Measurements from ENCODE around the gene SLC35A4.
"Not testable (repeated sequence)": the region's sequence is repeated elsewhere in the genome, so short reads cannot be mapped to it uniquely, and the experiment has no call there.

The SLC35A4 gene

DNA sequence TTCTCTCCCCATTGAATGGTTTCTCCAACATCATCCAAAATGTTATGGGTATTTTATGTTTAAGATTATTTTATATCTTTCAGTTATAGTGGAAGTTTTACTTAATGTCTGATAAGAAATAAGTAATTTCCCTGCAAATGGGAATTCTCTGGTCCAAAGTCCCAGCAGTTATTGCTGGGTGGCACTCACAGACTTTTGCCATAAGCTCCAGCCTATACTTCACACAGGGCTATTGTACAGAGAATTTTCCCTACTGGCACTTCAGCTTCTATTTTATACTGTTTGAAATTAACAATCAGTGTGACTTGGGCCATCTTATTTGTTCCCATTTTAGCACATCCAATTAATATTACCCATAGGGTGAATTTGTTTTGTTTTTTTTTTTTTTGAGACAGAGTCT lies 35.5 kb downstream of the SLC35A4 start:
- H3K4me3 ChIP-seq (ENCODE audit: low read depth, low read length): no peak overlapping the region
- TF ChIP-seq, protein P1, sequence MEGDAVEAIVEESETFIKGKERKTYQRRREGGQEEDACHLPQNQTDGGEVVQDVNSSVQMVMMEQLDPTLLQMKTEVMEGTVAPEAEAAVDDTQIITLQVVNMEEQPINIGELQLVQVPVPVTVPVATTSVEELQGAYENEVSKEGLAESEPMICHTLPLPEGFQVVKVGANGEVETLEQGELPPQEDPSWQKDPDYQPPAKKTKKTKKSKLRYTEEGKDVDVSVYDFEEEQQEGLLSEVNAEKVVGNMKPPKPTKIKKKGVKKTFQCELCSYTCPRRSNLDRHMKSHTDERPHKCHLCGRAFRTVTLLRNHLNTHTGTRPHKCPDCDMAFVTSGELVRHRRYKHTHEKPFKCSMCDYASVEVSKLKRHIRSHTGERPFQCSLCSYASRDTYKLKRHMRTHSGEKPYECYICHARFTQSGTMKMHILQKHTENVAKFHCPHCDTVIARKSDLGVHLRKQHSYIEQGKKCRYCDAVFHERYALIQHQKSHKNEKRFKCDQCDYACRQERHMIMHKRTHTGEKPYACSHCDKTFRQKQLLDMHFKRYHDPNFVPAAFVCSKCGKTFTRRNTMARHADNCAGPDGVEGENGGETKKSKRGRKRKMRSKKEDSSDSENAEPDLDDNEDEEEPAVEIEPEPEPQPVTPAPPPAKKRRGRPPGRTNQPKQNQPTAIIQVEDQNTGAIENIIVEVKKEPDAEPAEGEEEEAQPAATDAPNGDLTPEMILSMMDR (IDR thresholded peaks at IDR 0.05; ENCODE audit: low read depth, low read length): no peak

DNA sequence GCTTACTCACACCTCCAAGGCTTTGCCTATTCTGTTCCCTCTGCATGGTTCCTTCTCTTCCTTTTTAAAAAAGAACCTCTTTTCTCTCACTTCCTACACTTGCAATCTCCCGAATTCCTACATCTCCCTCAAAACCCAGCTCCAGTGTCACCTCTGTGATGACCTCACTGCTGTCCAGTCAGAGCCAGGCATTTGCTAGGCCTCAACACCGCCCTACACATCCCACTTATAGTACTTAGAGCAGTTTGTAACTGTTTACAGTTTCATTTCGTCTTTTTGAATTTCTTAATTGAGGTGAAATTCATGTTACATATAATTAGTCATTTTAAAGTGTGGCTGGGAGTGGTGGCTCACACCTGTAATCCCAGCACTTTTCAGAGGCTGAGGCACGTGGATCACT lies 37.5 kb downstream of the SLC35A4 start:
- H3K4me3 ChIP-seq (ENCODE audit: low read depth, low read length): no peak overlapping the region
- TF ChIP-seq, protein P1 (IDR thresholded peaks at IDR 0.05; ENCODE audit: low read depth, low read length): no peak

DNA sequence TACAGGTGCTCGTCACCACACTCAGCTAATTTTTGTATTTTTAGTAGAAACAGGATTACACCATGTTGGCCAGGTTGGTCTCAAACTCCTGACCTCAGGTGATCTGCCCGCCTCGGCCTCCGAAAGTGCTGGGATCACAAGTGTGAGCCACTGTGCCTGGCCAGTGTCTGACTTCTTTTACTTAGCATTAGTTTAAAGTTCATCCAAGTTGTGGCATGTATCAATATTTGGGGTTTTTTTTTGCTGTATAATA lies 38.7 kb downstream of the SLC35A4 start:
- not testable (repeated sequence) for H3K4me3 ChIP-seq (ENCODE audit: low read depth, low read length)

DNA sequence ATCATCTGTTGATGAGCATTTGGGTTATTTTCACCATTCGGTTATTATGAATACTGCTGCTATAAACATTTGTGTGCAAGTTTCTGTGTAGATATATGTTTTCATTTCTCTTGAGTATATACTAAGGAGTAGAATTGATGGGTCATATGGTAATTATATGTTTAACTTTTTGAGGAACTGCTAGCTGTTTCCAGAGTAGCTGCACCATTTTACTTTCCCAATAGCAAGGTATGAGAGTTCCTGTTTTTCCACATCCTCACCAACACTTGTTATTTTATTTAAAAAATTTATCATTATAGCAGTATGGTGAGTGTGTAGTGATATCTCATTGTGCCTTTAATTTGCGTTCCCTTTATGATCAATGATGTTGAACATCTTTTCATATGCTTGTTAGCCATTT lies 39.1 kb downstream of the SLC35A4 start:
- TF ChIP-seq, protein P1 (IDR thresholded peaks at IDR 0.05; ENCODE audit: low read depth, low read length): no peak
- H3K4me3 ChIP-seq (ENCODE audit: low read depth, low read length): no peak overlapping the region

DNA sequence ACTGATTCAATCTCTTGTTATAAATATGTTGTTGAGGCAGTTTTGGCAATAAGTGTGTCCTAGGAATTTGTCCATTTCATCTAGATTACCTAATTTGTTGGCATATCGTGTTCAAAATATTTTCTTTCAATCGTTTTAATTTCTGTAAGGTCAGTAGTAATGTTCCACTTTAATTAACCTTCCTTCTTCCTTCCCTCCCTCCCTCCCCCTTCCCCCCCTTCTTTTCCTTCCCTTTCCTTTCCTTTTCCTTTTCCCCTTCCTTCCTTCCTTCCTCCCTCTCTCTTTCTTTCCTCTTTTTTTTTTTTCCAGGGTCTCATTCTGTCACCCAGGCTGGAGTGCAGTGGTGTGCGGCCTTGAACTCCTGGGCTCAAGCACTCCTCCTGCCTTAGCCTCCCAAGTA lies 41.3 kb downstream of the SLC35A4 start:
- H3K4me3 ChIP-seq (ENCODE audit: low read depth, low read length): no peak overlapping the region
- TF ChIP-seq, protein P1 (IDR thresholded peaks at IDR 0.05; ENCODE audit: low read depth, low read length): no peak

DNA sequence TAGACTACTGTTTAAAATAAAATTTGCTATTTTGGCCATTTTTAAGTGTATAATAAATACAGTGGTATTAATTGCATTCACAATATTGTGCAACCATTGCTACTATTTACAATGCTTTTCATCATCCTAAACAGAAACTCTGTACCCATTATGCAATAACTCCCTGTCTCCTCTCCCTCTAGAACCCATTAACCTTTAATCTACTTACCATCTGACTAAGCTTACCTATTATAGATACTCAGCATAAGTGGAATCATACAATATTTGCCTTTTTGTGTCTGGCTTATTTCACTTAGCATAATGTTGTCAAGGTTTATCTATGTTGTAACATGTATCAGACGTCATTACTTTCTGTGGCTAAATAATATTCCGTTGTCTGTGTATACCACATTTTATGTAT lies 42.4 kb downstream of the SLC35A4 start:
- H3K4me3 ChIP-seq (ENCODE audit: low read depth, low read length): no peak overlapping the region
- TF ChIP-seq, protein P1 (IDR thresholded peaks at IDR 0.05; ENCODE audit: low read depth, low read length): no peak

DNA sequence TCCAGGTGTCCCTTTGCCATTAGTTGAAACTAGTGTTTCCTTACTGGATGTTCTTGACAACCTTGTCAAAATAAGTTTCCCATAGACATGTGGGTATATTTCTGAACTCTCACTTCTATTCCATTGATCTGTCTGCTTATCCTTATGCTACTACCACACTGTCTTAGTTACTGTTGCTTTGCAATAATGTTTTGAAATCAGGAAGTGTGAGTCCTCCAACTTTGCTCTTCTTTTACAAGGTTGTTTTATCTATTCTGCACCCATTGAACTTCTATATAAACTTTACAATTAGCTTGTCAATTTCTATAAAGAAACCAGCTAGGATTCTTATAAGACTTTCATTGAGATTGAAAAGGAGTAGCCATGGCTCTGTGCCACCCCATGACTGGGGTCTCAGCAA lies 44.1 kb downstream of the SLC35A4 start:
- no peak overlapping the region for H3K4me3 ChIP-seq (ENCODE audit: low read depth, low read length)
- TF ChIP-seq, protein P1 (IDR thresholded peaks at IDR 0.05; ENCODE audit: low read depth, low read length): no peak

DNA sequence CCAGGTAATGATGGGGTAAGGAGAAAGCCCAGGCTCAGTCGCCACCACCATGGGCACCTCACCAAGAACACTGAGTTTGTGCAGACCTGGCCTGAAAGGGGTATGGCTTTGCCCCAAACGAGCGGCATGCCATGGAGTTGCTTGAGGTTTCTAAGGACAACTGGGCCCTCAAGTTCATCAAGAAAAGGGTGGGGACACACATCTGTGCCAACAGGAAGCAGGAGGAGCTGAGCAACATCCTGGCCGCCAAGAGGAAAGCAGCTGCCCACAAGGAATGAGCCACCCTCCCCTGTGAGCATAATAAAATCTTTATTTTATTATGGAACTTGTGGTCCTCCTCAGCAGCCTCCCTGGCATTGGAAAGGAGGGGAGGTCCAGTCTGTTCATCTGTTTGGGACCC lies 44.5 kb downstream of the SLC35A4 start:
- no peak overlapping the region for H3K4me3 ChIP-seq (ENCODE audit: low read depth, low read length)

More for the DNA sequence above, 44.5 kb downstream of the SLC35A4 start:
- TF ChIP-seq, protein P1 (IDR thresholded peaks at IDR 0.05; ENCODE audit: low read depth, low read length): no peak

All from WI38 (cell line).